RKO (cell line): ENCODE data around the gene KIF25.

Source experiments
- DNase-seq: peaks from one replicate; pipeline ENCODE4 v3.0.0-alpha.2; 2016; ENCODE audit warnings: low spot score

The KIF25 gene

DNA sequence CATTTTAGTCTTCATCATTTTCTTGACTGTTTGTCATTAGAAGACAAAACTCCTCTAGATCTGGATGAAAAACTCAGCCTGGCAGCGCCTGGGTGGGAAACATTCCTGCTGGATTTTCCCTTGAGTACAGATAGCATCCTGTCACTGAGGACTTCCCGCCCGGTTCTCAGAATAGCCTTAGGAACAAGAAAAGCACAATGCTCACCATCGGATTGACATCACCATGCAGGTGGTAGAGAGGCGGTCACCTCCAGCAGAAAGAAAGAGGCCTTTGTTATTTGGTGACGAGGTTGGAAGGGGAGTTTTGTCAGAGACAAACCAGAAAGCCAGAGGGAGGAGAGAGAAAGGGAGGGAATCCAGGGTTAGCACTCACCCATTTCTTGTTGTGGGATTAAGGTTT lies 39.8 kb downstream of the KIF25 start:
- DNase-seq: no peak

DNA sequence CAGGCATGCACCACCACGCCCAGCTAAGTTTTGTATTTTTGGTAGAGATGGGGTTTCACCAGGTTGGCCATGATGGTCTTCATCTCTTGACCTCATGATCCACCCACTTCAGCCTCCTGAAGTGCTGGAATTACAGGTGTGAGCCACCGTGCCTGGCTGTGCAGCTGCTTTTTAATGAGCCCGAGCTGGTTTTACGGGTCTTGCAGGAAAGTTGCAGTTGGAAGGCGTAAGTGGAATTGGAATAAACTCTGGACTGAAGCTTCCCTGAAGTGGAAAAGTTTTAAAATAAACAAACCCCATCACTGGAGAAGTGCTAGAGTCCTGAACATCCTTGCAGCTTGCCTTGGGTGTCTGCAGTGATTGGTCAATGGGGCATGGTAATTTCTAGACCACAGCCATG lies 40.4 kb downstream of the KIF25 start:
- DNase-seq: no peak

DNA sequence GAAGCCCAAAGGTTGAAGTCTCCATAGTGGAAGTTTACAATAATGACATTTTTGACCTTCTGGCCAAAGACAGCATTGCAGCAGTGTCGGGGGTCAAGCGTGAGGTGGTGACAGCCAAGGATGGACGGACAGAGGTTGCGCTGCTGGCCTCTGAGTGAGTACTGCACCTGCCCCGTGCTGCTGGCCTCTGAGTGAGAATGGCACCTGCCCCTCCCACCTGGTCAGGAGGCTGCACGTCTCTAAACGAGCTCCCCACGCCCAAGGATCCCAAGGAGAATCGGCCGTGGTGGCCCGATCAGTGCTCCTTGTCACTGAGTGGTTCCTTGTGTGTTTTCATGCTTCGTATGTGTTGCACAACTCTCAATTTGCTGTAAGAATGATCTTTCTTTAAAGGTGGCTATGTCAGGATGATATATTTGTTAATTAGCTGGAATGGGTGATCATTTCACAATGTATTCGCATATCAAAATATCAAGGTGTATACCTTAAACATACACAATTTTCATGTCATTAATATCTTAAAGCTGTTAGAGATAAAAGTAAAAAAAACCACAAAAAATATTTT lies 41.2 kb downstream of the KIF25 start:
- no peak for DNase-seq

DNA sequence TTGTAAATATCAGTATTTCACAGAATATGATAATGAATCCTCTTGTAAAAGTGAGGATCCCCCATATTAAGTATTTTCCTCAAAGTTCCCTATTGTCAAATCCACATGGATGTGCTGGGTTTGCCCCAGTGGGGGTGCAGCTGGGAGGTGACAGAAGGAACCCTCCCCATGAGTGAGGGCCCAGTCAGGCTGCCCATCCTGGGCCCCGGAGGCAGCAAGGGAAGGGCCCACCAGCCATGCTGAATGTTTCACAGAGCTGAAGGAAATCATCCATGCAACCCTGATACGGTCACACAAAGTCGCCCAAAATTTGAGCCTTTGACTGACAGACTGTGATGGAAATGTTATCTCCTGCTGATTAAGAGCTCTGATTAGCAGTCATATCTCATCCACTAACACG lies 41.8 kb downstream of the KIF25 start:
- DNase-seq: no peak

DNA sequence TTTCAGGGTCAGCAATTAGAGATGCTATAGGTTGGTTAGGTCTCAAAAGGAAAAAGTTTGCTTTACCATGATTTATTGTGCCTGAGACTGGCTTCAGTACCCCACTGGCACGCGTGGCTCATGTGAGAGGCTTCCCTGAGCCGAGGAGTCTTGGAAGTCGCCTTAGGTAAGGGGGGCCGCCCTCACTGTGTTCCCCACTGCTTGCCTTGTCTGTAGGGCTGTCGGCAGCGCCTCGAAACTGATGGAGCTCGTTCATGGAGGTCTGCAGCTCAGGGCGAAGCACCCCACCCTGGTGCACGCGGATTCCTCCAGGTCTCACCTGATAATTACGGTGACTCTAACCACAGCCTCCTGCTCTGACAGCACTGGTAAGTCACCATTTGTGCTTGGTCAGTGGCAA lies 42.4 kb downstream of the KIF25 start:
- DNase-seq: no peak

DNA sequence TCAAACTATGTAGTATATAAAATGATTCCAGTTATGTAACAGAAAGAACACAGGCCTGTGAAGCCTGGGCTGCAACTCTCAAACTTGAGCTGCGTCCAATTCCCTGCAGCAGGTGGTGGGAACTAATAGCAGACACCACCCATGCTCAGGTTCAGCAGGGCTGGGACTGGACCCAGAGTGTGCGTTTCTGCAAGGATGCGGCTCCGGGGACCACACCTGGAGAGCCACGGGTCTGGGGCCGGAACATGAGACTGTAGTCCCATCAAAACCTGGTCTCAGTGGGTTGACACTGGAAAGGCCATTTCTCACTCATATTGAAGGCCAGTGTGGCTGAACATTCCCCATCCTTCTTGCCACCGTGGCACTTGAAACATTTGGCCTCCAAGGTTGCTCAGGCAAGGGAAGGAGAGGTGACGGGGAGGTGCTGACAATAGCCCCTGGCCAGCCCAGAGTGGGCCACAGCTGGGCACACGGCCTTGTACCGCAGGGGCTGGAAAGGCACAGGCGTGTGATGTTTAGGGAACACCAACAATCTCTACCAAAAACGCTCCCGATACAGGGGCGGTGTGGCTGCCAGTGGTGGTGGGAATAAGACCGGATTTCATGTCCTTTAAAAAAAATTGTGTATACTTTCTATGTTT lies 43.5 kb downstream of the KIF25 start:
- no peak for DNase-seq

DNA sequence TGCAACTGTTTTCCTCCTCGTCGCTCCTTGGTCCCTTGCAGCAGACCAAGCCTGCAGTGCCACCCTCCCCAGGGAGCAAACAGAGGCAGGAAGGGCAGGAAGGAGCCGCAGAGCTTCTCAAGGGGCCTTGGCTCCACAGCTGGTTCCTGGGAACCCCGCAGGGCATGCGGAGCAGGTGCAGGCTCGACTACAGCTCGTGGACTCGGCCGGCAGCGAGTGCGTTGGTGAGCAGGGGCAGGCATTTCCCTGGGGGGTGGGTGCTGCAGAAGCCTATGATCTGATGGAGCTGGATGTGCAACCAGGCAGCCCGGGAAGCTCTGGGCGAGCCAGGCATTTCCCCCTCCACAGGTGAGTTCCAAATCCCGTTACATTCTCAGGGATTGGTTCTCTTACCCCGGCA lies 44.5 kb downstream of the KIF25 start:
- no peak for DNase-seq

DNA sequence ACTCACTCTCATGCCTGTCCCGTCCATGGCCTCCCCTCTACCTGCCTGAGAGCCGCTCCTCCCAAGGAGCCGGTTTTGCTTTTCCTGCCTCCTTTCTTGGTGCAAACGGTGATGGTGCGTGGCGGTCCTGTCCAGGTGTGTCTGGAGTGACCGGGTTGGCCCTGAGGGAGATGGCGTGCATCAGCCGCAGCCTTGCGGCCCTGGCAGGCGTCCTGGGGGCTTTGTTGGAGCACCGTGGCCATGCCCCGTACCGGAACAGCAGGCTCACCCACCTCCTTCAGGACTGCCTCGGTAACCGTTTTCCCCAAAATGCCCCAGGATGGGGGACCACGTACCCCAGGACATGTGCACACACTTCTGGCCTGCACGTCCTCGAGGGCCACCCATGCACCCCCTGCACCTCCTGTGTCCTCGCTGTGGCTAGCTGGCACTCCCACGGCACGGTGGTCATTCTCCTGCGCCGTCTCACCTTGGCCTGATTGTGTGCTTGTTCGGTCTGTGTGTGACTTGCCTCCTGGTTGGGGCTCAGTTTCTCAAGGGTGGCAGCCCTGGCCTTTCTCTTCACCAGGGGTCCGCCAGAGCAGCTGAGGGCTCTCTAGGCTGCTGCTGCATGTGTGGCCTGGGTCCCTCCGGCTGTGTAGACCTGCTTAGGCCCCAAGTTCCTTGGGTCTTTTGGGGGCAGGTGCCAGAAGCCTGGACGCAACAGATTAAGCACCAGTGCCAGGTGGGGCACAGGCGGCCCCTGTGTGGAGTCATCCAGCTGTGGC lies 45.1 kb downstream of the KIF25 start:
- DNase-seq: no peak

DNA sequence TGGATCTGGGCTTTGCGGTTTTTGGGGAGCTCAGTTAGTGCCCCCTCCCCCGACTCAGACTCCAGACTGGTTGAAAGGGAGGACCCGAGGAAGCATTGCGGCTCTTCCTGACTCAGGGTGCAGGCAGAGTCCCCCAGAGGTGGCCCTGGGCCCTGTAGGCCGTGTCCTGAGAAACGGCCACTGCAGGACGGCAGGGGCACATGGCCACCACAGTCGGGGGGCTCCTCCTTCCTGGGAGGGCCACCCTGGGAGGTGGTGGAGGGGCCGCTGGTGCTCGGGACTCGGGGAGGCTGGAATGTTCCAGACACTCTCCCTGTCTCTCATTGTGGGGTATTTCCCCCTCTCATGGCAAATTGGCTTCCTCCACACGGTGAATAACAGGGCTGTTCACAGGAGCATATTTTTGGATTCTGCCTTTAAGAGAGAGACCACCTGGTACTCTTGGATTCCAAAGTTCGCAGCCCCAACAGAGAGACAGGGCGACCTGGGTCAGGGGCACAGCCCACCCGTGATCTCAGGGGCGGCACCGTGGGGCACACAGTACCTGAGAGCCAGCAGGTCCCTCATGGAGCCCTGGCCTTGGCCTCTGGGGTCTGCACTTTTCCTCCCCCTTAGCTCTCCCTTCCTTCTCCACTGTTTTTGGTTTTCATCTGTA lies 45.8 kb downstream of the KIF25 start:
- no peak for DNase-seq

DNA sequence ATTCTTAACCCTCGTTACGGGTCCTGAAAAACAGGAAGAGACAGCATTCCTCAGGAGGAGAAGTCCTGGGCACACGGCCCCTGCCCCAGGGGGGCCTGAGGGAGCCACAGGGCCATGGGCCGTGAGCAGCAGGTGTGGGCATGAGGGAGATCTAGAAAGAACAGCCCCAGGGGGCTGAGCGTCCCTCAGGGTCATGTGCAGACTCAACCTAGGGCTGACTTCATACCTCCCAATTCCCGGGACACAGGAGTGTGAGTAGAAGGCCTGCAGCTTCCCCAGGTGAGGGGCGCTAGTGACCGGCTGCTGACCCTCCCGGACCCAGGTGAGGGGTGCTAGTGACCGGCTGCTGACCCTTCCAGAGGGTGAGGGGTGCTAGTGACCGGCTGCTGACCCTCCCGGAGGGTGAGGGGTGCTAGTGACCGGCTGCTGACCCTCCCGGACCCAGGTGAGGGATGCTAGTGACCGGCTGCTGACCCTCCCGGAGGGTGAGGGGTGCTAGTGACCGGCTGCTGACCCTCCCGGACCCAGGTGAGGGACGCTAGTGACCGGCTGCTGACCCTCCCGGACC lies 46.5 kb downstream of the KIF25 start:
- no peak for DNase-seq

DNA sequence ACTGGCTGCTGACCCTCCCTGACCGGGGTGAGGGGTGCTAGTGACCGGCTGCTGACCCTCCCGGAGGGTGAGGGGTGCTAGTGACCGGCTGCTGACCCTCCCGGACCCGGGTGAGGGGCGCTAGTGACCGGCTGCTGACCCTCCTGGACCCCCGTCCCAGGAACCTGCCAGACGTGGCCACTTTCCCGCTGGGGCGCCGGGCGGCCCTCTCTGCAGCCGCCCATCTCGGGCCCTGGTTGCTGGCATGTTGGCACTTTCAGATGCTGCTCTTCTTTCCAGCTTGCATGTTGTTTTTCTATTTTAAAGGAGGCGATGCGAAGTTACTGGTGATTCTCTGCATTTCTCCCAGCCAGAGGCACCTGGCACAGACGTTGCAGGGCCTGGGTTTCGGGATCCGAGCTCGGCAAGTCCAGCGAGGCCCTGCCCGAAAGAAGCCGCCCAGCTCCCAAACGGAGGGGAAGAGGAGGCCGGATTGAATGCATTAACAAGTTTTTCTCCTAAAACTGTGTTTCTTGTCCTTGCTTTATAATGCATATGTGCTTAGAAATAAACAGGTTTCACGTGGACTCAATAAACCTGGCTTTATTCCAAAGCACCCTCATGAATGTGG lies 47.2 kb downstream of the KIF25 start:
- no peak for DNase-seq

DNA sequence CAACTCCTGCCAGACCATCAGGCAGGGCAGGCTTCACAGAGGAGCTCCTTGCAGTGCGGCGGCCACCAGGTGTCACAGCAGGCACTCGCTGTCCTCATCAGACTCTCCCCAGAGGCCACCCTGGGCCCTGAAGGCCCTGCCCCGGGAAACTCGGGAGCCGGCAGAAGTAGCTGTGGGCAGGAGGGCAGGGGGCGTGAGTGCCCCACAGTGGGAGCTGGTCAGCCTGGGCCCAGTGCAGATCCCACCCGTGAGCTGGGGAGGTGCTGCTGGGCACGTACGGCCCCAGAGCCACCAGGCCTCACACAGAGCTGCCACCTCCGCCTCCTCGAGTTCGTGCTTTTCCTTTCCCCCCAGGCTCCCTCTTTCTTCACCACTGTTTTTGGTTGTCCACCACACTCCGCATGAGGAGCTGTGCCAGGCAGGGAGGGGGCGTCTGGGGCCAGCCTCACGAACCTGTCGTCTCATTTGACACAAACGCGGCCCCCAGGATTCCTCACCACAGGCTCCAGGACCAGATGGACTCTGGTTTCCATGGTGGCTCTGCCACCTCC lies 47.7 kb downstream of the KIF25 start:
- DNase-seq: no peak

DNA sequence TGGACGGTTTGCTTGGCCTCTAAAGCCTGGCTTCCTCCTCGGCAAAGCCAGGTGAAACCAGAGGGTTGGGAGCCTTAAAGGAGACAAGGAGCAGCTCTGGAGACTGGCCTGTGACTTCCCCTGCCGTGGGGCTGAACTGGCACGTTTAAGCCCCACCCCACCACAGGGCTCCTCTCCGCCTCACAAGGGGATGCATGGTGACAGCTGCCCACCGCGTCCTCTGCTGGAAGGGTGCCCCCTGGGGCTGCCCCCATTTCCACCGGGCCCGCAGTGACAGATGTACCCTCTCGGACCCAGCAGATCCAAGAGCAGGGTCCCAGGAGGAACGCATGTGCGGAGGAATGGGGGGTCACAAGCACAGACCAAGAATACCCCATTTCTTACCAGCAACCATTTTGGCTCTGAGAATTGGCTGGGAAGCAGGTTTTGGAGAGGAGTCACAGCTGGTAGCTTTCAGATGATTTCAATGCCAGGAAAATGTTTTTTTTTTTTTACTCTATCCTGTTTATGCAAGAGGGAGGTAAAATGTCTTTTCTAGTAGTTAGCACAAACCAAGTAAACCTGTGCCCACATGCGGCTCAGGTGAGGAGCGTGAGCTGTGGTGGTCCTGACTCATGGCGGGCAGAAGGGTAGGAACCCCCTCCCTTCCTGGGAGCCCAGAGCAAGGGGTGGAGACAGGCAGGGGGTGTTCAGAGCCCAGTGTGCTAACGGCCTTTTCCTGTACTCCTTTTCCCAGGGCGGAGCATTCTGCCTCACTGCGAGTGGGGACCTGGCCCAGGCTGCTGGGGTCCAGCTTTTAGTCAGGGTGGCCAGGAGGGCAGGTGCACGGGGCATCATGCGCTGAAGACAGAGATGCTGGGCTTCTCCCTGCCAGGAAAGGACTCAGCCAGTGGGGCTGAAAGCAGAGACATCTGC lies 48.5 kb downstream of the KIF25 start:
- DNase-seq: no peak

DNA sequence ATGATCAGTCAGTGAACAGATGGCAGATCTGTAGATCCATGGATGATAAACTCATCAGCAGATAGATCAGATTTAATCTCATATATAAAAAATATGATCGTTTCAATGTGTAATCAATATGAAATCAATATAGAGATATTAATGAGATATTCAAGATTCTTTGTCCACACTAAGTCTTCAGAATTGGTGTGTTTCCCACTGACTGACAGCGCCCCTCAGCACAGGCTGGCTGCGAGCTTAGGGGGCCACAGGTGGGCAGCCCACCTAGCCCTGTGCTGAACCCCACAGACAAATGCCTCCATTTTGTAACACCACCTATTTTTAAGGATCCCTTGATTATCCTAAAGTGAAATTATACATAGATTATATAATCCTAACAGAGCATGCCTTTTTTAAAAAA lies 49.2 kb downstream of the KIF25 start:
- DNase-seq: no peak

DNA sequence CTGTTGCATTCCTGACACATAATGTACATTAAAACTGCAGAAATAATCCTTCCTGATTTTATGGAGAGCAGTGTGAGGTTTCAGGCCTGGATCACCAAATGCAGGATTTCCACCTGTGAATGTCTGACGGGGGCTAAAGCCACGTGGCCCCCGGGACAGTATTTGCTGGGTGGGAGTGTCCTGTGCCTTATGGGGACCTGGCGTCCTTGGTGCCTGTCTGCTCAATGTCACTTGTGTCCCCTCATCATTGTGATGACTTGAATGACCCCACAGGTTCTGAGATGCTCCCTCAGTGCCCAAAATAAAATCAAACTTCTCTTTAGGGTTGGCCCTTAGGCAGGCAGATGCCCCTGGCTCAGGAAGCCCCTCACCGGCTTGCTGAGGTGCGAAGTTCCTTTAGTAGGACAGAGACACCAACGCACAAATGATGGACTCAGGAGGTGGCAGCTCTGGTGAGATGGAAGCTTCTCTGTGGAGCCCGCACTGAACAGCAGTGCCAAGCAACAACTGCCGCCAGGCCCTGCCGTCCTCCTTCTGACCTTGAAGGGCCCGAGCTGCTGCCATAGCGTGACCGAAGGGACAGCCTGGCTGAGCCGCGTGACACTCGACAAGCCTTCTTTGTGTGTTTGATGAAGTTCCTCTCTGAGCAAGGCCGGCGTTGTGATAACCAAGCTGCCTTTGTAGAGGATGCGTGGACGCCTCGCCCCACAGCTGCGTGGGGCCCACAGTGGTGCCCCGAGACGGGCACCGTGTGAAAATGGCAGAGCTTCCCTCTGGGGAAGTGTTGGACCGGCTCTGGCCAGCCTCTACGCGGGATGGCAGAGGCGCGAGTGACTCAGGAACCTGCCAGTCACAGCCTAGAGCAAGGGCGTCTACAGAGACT lies 50.6 kb downstream of the KIF25 start:
- DNase-seq: no peak

DNA sequence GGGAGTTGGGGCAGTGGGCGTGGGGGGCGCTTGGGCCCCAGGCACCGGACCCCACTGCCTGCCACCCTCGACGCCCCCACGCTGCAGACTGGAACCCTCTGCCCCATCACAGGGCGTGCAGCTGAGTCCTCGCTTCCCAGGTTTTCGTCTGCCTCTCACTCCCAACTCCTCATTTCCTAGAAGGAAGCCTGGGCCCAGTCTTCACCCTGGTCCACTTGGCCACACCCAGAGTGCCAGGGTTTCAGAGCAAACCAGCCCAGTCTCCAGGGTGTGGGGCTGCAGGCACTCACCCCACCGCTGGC lies 51.2 kb downstream of the KIF25 start:
- DNase-seq: no peak

DNA sequence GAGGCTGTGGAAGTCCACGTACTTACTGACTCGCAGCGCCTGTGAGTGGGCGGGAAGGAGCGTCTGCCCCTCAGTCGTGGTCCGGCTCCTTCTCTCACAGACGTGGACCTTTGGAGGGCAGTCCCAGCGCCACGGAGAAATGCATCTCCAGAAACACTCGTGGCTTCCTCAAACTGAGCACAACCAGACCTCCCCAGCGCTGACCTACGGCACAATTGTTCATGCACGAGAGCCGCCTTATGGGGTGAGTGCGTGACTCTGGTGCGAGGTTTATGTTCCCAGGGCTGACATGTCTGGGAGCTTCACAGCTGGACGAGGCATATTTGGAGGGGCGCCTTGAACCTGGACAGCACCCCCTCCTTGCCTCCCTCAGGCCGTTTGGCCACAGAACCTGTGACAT lies 51.8 kb downstream of the KIF25 start:
- no peak for DNase-seq

DNA sequence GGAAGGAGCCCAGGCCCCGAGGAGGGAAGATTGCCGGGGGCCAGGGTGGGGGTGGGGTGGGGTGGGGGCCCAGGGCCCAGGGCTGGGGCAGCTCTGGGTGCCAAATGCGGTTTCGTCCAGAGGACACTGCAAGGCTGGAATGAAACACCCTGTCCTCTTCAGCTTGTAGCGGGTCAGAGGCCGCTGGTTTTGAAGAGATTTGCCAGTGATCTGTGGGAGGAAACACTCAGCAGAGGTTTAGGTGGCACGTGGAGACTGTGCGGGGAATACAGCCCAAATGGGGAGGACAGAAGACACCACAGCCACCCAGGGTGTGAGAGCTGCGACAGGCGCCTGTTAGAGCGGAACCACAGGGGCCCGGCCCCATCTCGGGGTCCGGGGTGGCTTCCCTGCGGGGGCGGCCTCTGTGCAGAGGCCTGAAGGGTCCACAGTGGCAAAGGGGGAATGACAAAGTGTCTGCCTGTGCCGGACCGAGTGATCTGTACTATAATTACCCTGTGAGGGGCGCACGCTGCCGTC lies 52.3 kb downstream of the KIF25 start:
- no peak for DNase-seq

DNA sequence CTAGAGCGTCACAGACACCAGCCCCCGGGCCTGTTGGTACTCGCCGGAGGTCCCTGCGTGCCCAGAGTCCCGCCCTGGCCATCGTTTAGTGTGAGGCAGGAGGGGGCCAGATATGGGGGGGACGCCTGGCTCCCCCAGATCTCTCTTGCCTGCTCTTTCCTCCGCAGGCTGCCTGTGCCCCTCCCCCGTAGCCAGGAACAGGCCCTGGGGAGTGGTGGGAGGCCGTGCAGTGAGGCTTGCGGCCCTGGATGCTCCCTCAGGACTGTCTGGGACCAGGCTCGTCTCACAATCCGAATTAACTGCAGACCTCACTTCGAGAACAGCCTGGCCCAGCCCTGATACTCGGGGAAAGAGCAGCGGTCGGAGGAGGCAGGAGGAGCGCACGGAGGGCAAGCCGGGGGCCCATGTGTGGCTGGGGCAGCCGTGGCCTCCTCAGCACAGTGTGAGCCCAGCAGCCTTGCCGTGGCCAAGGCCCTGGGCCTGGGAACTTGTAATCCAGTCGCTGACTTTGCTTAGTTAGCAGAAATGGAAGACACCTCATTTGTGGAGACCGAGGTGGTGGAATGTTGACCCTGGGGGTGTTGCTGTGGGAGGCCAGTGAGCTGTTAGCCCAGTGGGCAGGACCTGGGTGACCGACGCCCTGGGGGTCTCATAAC lies 52.9 kb downstream of the KIF25 start:
- no peak for DNase-seq
